ENCODE results near the gene PPP6R2. TPM values are rescaled to one million over a fixed set of nuclear protein-coding genes. Genes with fewer than 3 reads are reported as not detected.

The PPP6R2 gene
- total and polyA plus RNA-seq, 2 of the 8 experiments (the other 6 are each of a cell fraction or from before 2014, with no cell fraction given): 25.0 to 32.2 TPM

- no peak for TF ChIP-seq CHD7 (IDR thresholded peaks at IDR 0.05; ENCODE audit: insufficient replicate concordance, low read length)
- no peak for TF ChIP-seq CTBP2 (IDR thresholded peaks at IDR 0.05; ENCODE audit: borderline replicate concordance, insufficient read depth, insufficient read length, low read length)
- no peak for TF ChIP-seq JUN (IDR thresholded peaks at IDR 0.05; ENCODE audit: low read depth, low read length)
- TF ChIP-seq RBBP5 (IDR thresholded peaks at IDR 0.05; ENCODE audit: borderline replicate concordance, low read depth, low read length): no peak
- no peak for TF ChIP-seq SIX5 (IDR thresholded peaks at IDR 0.05; ENCODE audit: low read depth, low read length)
- TF ChIP-seq SAP30 (IDR thresholded peaks at IDR 0.05; ENCODE audit: insufficient read depth, insufficient replicate concordance, low read length): no peak
- no peak for TF ChIP-seq FOSL1 (IDR thresholded peaks at IDR 0.05; ENCODE audit: insufficient read depth, low read depth, low read length)
Observed at GRCh38 chr22:50341977-50342650, 1.0 kb upstream of the PPP6R2 start (continued).
